Measurements from ENCODE around the gene HPS1.

The HPS1 gene

GRCh38 chr10:98433881-98434732 lies 12.6 kb downstream of the HPS1 start:
- peaks cover 6% of the 10 kb centered on the region for H3K9me3 ChIP-seq (ENCODE audit: insufficient read depth, low read depth, low read length)
- no peak overlapping the region for H3K9ac ChIP-seq (ENCODE audit: low read length)
- H2AFZ ChIP-seq (ENCODE audit: insufficient read depth, low read length, poor library complexity), result no peak overlapping the region
- no peak overlapping the region for H4K12ac ChIP-seq (ENCODE audit: low read depth, low read length)
- WGBS (ENCODE audit: extremely low coverage, insufficient coverage, insufficient read length), result no CpG with 5 or more reads among the region's 21 CpGs
- no peak overlapping the region for H2AK5ac ChIP-seq (ENCODE audit: low read length)
- H3K36me3 ChIP-seq (ENCODE audit: control insufficient read depth in 1 of 2, insufficient read depth in 2 of 2, low read length in 2 of 2), result peaks cover 27 to 38% of the 10 kb centered on the region in 2 experiments
- H3K18ac ChIP-seq (ENCODE audit: low read length), result no peak overlapping the region
- no peaks in the 10 kb centered on the region for H3K27me3 ChIP-seq (ENCODE audit: insufficient read depth, low read length)
- no peak overlapping the region for H2BK120ac ChIP-seq (ENCODE audit: insufficient read depth, low read length, poor library complexity)
- no peak overlapping the region for H3K4me3 ChIP-seq (ENCODE audit: low read depth, low read length)
- H3K27ac ChIP-seq (ENCODE audit: low read depth, low read length), result no peak overlapping the region
- peaks cover 0 to 7% of the 10 kb centered on the region in 2 experiments for H3K4me1 ChIP-seq (ENCODE audit: control insufficient read depth in 1 of 2, insufficient read depth in 2 of 2, low read length in 2 of 2)
- H3K14ac ChIP-seq (ENCODE audit: low read length), result no peak overlapping the region
- H3K4ac ChIP-seq (ENCODE audit: low read depth, low read length), result no peak overlapping the region
- H3K4me2 ChIP-seq (ENCODE audit: low read length), result no peak overlapping the region
- H3K79me1 ChIP-seq (ENCODE audit: low read length), result no peaks in the 10 kb centered on the region
- H2BK5ac ChIP-seq (ENCODE audit: low read depth, low read length, poor library complexity), result no peak overlapping the region
- no peak overlapping the region for H4K8ac ChIP-seq (ENCODE audit: low read depth, low read length)
- H4K91ac ChIP-seq (ENCODE audit: low read depth, low read length), result peak overlapping the region; percentile 1
- H2BK12ac ChIP-seq (ENCODE audit: low read length), result no peak overlapping the region
- DNase-seq, result peak; percentile 90 to 95
- H3K79me2 ChIP-seq (ENCODE audit: control insufficient read depth, insufficient read depth, low read length, poor library complexity), result no peaks in the 10 kb centered on the region
- no peak overlapping the region for H3K23ac ChIP-seq (ENCODE audit: low read length)

GRCh38 chr10:98433371-98433770 lies 13.4 kb downstream of the HPS1 start:
- no peak overlapping the region for H4K91ac ChIP-seq (ENCODE audit: low read depth, low read length)
- H3K18ac ChIP-seq (ENCODE audit: low read length), result no peak overlapping the region
- peak; percentile 55 to 71 for DNase-seq
- no peak overlapping the region for H3K9ac ChIP-seq (ENCODE audit: low read length)
- no peak overlapping the region for H4K8ac ChIP-seq (ENCODE audit: low read depth, low read length)
- no peak overlapping the region for H2BK12ac ChIP-seq (ENCODE audit: low read length)
- no peak overlapping the region for H2AFZ ChIP-seq (ENCODE audit: insufficient read depth, low read length, poor library complexity)
- H2AK5ac ChIP-seq (ENCODE audit: low read length), result no peak overlapping the region
- peaks cover 0 to 7% of the 10 kb centered on the region in 2 experiments for H3K4me1 ChIP-seq (ENCODE audit: control insufficient read depth in 1 of 2, insufficient read depth in 2 of 2, low read length in 2 of 2)
- no peak overlapping the region for H3K14ac ChIP-seq (ENCODE audit: low read length)
- no peak overlapping the region for H2BK5ac ChIP-seq (ENCODE audit: low read depth, low read length, poor library complexity)
- no peaks in the 10 kb centered on the region for H3K79me1 ChIP-seq (ENCODE audit: low read length)
- no peak overlapping the region for H3K23ac ChIP-seq (ENCODE audit: low read length)
- no peak overlapping the region for H4K12ac ChIP-seq (ENCODE audit: low read depth, low read length)
- H3K27me3 ChIP-seq (ENCODE audit: insufficient read depth, low read length), result no peaks in the 10 kb centered on the region
- no peak overlapping the region for H3K4ac ChIP-seq (ENCODE audit: low read depth, low read length)
- H3K9me3 ChIP-seq (ENCODE audit: insufficient read depth, low read depth, low read length), result peaks cover 4% of the 10 kb centered on the region
- WGBS (ENCODE audit: extremely low coverage, insufficient coverage, insufficient read length), result no CpG with 5 or more reads among the region's 1 CpG
- no peak overlapping the region for H3K27ac ChIP-seq (ENCODE audit: low read depth, low read length)
- H3K79me2 ChIP-seq (ENCODE audit: control insufficient read depth, insufficient read depth, low read length, poor library complexity), result no peaks in the 10 kb centered on the region
- H3K36me3 ChIP-seq (ENCODE audit: control insufficient read depth in 1 of 2, insufficient read depth in 2 of 2, low read length in 2 of 2), result peaks cover 22 to 37% of the 10 kb centered on the region in 2 experiments
- no peak overlapping the region for H2BK120ac ChIP-seq (ENCODE audit: insufficient read depth, low read length, poor library complexity)
- H3K4me3 ChIP-seq (ENCODE audit: low read depth, low read length), result no peak overlapping the region
- H3K4me2 ChIP-seq (ENCODE audit: low read length), result no peak overlapping the region

GRCh38 chr10:98432330-98432729 lies 14.4 kb downstream of the HPS1 start:
- H3K9me3 ChIP-seq (ENCODE audit: insufficient read depth, low read depth, low read length), result peaks cover 4% of the 10 kb centered on the region
- peaks cover 23 to 41% of the 10 kb centered on the region in 2 experiments for H3K36me3 ChIP-seq (ENCODE audit: control insufficient read depth in 1 of 2, insufficient read depth in 2 of 2, low read length in 2 of 2)
- H3K4me2 ChIP-seq (ENCODE audit: low read length), result no peak overlapping the region
- H3K4ac ChIP-seq (ENCODE audit: low read depth, low read length), result no peak overlapping the region
- no CpG with 5 or more reads among the region's 1 CpG for WGBS (ENCODE audit: extremely low coverage, insufficient coverage, insufficient read length)
- H3K14ac ChIP-seq (ENCODE audit: low read length), result no peak overlapping the region
- H2AK5ac ChIP-seq (ENCODE audit: low read length), result no peak overlapping the region
- H3K23ac ChIP-seq (ENCODE audit: low read length), result no peak overlapping the region
- no peak overlapping the region for H2AFZ ChIP-seq (ENCODE audit: insufficient read depth, low read length, poor library complexity)
- no peaks in the 10 kb centered on the region for H3K27me3 ChIP-seq (ENCODE audit: insufficient read depth, low read length)
- no peak overlapping the region for H2BK120ac ChIP-seq (ENCODE audit: insufficient read depth, low read length, poor library complexity)
- H3K4me3 ChIP-seq (ENCODE audit: low read depth, low read length), result no peak overlapping the region
- H4K91ac ChIP-seq (ENCODE audit: low read depth, low read length), result no peak overlapping the region
- H3K4me1 ChIP-seq (ENCODE audit: control insufficient read depth in 1 of 2, insufficient read depth in 2 of 2, low read length in 2 of 2), result peaks cover 0 to 7% of the 10 kb centered on the region in 2 experiments
- H4K12ac ChIP-seq (ENCODE audit: low read depth, low read length), result no peak overlapping the region
- no peak overlapping the region for H2BK5ac ChIP-seq (ENCODE audit: low read depth, low read length, poor library complexity)
- H3K18ac ChIP-seq (ENCODE audit: low read length), result no peak overlapping the region
- H3K9ac ChIP-seq (ENCODE audit: low read length), result no peak overlapping the region
- H2BK12ac ChIP-seq (ENCODE audit: low read length), result no peak overlapping the region
- H3K27ac ChIP-seq (ENCODE audit: low read depth, low read length), result no peak overlapping the region
- H3K79me2 ChIP-seq (ENCODE audit: control insufficient read depth, insufficient read depth, low read length, poor library complexity), result no peaks in the 10 kb centered on the region
- DNase-seq, result no peak
- no peak overlapping the region for H4K8ac ChIP-seq (ENCODE audit: low read depth, low read length)
- H3K79me1 ChIP-seq (ENCODE audit: low read length), result no peaks in the 10 kb centered on the region

GRCh38 chr10:98431016-98431415 lies 15.7 kb downstream of the HPS1 start:
- Histone ChIP-seq H3K27me3 (ENCODE audit: insufficient read depth, low read length) (no peaks in the 10 kb centered on the region), H2BK12ac (ENCODE audit: low read length) (no peak overlapping the region), H4K91ac (ENCODE audit: low read depth, low read length) (no peak overlapping the region), H3K4me3 (ENCODE audit: low read depth, low read length) (no peak overlapping the region), H3K79me2 (ENCODE audit: control insufficient read depth, insufficient read depth, low read length, poor library complexity) (no peaks in the 10 kb centered on the region), H3K18ac (ENCODE audit: low read length) (no peak overlapping the region), H3K36me3 (ENCODE audit: control insufficient read depth in 1 of 2, insufficient read depth in 2 of 2, low read length in 2 of 2) (peaks cover 26 to 41% of the 10 kb centered on the region in 2 experiments), H2BK5ac (ENCODE audit: low read depth, low read length, poor library complexity) (no peak overlapping the region), H4K12ac (ENCODE audit: low read depth, low read length) (no peak overlapping the region), H2AFZ (ENCODE audit: insufficient read depth, low read length, poor library complexity) (no peak overlapping the region), H3K9me3 (ENCODE audit: insufficient read depth, low read depth, low read length) (peaks cover 4% of the 10 kb centered on the region), H3K4ac (ENCODE audit: low read depth, low read length) (no peak overlapping the region), H3K23ac (ENCODE audit: low read length) (no peak overlapping the region), H4K8ac (ENCODE audit: low read depth, low read length) (no peak overlapping the region), H3K4me2 (ENCODE audit: low read length) (no peak overlapping the region), H3K14ac (ENCODE audit: low read length) (no peak overlapping the region), H3K79me1 (ENCODE audit: low read length) (no peaks in the 10 kb centered on the region), H3K27ac (ENCODE audit: low read depth, low read length) (no peak overlapping the region), H2AK5ac (ENCODE audit: low read length) (no peak overlapping the region), H3K9ac (ENCODE audit: low read length) (no peak overlapping the region), H3K4me1 (ENCODE audit: control insufficient read depth in 1 of 2, insufficient read depth in 2 of 2, low read length in 2 of 2) (peaks cover 0 to 7% of the 10 kb centered on the region in 2 experiments), H2BK120ac (ENCODE audit: insufficient read depth, low read length, poor library complexity) (no peak overlapping the region)
- peak; percentile 88 to 96 for DNase-seq
- no CpG with 5 or more reads among the region's 8 CpGs for WGBS (ENCODE audit: extremely low coverage, insufficient coverage, insufficient read length)

All from trophoblast cell (in vitro differentiated cells and primary cell).